ENCODE results near the gene CDYL2.

CDYL2 gene

DNA sequence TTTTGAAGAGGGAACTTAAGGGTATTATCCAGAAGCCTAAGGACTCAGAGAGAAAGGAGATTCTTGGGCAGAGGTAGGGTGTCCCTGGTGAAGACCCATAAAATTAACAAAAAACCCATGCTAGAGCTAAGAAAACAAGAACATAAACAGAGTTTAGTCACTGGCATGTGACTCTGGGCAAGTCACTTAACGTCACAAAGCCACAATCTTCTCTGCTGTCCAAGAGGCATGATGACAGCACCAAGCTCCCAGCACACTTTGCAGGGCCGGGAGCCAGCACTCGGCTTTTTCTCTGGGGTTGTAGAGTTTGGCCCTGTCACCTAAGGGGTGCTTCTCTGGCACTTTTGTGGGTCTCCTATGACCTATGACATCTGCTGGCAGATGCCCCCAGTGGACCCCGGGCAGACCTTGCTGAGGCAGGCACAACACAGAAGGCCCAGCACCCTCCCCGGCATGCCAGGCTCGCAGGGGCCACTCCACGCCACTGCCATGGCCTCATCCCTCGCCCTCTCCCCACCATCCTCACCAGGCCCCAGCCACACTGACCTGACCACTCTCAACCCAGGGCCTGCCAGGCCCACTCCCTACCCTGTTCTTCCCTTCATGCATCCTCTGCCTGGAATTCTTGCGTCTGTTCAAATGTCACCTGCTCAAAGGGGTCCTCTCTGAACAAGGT is 193.8 kb downstream of the CDYL2 start:
- TF ChIP-seq, protein P1, sequence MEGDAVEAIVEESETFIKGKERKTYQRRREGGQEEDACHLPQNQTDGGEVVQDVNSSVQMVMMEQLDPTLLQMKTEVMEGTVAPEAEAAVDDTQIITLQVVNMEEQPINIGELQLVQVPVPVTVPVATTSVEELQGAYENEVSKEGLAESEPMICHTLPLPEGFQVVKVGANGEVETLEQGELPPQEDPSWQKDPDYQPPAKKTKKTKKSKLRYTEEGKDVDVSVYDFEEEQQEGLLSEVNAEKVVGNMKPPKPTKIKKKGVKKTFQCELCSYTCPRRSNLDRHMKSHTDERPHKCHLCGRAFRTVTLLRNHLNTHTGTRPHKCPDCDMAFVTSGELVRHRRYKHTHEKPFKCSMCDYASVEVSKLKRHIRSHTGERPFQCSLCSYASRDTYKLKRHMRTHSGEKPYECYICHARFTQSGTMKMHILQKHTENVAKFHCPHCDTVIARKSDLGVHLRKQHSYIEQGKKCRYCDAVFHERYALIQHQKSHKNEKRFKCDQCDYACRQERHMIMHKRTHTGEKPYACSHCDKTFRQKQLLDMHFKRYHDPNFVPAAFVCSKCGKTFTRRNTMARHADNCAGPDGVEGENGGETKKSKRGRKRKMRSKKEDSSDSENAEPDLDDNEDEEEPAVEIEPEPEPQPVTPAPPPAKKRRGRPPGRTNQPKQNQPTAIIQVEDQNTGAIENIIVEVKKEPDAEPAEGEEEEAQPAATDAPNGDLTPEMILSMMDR (IDR thresholded peaks at IDR 0.05; ENCODE audit: low read depth, low read length) = no peak
- DNase-seq (ENCODE audit: extremely low read depth, low read depth) = no peak

DNA sequence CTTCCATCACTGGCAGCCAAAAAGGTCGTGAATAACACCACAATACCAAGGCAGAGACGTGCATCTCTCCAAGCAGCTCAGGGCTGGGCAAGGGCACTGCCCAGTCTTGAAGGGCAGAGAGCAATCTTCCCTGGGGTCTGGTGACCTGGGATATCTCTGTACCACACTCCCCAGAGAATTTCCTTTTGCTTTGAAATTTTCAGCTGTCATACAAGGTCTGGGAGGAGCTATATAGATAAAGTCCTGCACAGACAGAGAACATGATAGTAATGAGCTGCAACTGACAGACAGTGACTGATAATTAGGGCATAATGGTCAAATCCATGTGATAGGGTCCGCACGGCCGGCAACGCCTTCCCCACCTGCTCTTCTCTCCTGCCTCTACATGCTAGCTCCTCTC is 195.5 kb downstream of the CDYL2 start:
- DNase-seq (ENCODE audit: extremely low read depth, low read depth) = no peak
- TF ChIP-seq, protein P1 (IDR thresholded peaks at IDR 0.05; ENCODE audit: low read depth, low read length) = no peak

DNA sequence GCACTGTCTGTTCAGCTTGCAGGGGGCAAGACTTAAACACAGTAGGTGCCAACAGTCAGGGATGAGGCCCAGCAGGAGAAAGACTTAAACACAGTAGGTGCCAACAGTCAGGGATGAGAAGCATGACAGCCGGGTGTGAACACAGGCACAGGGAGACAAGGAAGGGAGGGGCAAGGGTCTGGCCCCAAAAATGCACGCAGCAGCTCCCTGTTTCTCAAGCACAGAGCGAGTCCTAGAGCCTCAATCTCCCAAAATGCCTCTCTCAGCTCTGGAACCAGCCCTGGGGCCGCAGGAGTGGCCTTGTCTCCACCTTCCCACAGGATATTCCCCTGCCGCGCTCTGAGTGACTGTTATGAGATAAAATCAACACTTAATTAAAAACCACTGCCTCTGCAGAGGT is 197.2 kb downstream of the CDYL2 start:
- TF ChIP-seq, protein P1 (IDR thresholded peaks at IDR 0.05; ENCODE audit: low read depth, low read length) = no peak

DNA sequence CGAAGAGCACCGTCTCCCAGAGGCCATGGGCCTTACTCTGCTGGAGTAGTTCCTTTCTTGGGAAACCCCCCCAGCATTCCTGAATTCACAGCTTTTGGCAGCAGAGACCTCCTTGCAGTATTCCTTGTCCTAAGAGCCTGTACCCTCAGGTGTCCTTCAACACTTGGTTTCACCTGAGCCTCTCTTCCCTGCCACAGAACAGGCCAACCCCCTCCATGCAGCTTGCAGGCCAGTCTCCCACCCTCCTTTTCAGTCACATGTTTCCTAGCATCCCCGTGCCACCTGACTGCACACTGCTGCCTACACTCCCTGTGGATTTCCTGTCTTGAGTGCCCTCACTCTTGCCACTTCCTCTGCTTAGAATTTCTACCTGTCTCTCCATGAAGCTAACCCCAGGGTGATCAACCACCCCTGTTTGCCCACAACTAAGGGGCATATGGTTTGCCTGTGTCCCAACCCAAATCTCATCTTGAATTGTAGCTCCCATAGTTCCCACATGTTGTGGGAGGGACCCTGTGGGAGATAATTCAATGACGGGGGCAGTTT is 198.1 kb downstream of the CDYL2 start:
- no peak for DNase-seq (ENCODE audit: extremely low read depth, low read depth)
- TF ChIP-seq, protein P1 (IDR thresholded peaks at IDR 0.05; ENCODE audit: low read depth, low read length) = no peak

More for the DNA sequence above, 197.2 kb downstream of the CDYL2 start:
- DNase-seq (ENCODE audit: extremely low read depth, low read depth) = no peak

DNA sequence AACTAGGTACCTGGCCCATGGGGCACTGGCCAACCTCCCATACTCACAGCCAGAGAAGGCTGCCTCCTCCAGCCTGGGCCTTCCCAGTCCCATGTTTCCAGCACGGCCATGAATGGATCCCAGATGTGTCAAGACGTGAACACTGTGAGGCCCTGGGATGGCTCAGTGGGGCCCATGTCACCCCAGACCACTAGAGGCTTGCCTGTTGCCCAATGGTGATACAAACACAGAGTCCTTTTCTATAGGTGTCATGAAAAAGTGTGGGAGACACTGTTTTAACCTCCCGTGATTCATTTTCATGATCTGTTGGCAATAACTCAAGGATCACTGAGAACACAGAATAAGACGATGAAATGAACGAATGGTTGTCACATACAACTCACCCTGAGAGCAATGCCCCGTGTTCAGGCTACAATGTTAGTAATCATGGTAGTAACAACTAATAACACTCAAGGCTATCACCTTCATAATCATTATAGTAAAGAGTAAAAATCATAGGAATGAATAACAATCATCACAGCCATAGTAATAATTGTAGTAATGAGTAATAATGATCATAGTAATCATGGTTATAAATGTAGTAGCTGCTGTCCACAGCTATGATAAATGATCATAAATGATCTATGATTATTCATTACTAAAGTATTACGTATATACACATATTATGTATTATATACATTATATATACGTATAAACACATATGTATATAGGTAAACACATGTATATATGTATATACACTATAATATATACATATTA is 199.6 kb downstream of the CDYL2 start:
- TF ChIP-seq, protein P1 (IDR thresholded peaks at IDR 0.05; ENCODE audit: low read depth, low read length) = no peak
- no peak for DNase-seq (ENCODE audit: extremely low read depth, low read depth)

DNA sequence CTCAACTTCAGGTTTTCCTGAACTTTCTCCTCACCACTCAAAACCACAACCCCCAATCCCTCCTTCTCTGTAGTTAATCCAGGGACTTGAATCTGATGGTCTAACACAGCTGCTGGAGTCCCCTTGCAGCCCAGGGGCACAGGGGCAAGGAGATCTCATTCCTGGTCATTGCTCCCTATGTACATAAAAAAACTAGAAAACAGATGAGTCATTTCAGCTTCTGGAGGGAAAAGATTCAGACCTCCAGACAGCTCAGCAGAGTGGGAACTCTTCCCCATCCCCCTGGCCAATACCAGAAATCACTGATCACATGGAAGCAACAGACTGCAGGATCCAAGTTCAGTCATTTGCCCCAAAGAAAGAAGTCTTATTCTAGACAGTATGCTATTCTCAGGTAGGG is 201.5 kb downstream of the CDYL2 start:
- DNase-seq (ENCODE audit: extremely low read depth, low read depth) = no peak
- TF ChIP-seq, protein P1 (IDR thresholded peaks at IDR 0.05; ENCODE audit: low read depth, low read length) = no peak

DNA sequence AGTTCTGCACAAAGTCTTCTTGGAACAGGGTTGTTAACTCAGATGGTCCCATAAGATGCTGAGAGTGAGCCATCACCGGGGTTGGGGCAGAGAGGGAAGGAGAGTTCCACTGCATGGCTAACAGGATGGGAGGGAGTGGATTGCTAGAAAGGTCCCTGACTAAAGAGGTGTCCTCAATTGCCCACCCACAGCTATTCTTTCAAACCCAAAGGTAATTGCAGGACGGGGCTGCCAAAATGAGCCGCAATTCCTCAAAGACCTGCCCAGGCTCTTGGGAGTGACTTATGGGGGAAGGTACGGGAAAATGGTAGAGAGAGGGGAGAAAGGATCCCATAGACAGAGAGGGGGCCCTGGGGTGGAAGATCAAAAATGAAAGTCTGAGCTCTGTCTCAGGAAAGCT is 203.2 kb downstream of the CDYL2 start:
- no peak for DNase-seq (ENCODE audit: extremely low read depth, low read depth)
- TF ChIP-seq, protein P1 (IDR thresholded peaks at IDR 0.05; ENCODE audit: low read depth, low read length) = no peak
